GM19395 (cell line): ENCODE data around the gene PVR.
"Not testable (repeated sequence)": the region's sequence is repeated elsewhere in the genome, so short reads cannot be mapped to it uniquely, and the experiment has no call there.

Experiments
- ATAC-seq: cut with Tn5 transposase; IDR thresholded peaks from one replicate; pipeline ENCODE4 v1.9.1; 2021; ENCODE audit warnings: mild to moderate bottlenecking, moderate library complexity; ENCODE audit not compliant: unreplicated experiment

Gene PVR

GRCh38 chr19:44694184-44694579 lies 50.5 kb downstream of the PVR start:
- no peak for ATAC-seq

- ATAC-seq, result no peak
Observed at GRCh38 chr19:44696939-44697669, 53.4 kb downstream of the PVR start.

DNA sequence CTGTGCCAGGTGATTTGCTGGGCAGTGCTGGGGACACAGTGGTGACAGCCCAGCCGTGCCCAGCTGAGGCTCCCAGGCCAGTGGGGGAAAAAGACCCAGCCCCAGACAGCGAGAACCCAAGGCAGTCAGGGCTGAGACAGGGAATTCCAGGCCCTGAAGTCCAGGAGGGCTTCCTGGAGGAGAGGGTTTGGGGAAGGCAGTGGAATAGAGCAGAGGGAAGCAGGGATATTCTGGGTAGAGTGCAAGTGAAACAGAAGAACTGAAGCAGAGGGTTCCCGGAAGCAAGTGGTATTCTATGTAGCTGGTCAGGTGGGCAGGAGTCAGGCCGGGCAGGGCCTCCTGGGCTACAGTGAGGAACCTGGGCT lies 53.9 kb downstream of the PVR start:
- ATAC-seq, result no peak

GRCh38 chr19:44698492-44699201 lies 54.9 kb downstream of the PVR start, which contains the start of gene CEACAM16:
CEACAM16 (plus strand) TSS chr19:44699151; CDS start chr19:44701457, 2,306 bp downstream.
- ATAC-seq, result no peak

DNA sequence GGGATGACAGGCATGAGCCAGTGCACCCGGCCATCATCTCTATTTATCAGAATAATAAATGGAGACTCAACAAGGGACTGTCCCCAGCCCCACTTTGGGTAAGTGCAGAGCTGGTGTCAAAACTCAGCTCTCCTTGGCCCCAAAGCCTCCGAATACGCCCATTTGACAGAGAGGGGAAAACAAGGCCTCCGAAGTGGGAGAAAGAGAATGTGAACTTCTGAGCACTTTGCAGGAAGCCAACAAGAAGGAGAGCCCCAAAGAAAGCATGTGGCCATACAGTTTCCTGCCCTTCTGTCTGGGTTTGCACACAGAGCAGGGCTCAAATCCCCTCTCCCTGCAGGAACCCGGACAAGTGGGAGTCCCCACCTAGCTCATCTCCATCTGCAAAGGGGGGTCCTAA lies 56.8 kb downstream of the PVR start:
- no peak for ATAC-seq

- no peak for ATAC-seq
Observed at GRCh38 chr19:44701228-44701627, 57.5 kb downstream of the PVR start.

- no peak for ATAC-seq
Observed at GRCh38 chr19:44702551-44703176, 59.0 kb downstream of the PVR start.

DNA sequence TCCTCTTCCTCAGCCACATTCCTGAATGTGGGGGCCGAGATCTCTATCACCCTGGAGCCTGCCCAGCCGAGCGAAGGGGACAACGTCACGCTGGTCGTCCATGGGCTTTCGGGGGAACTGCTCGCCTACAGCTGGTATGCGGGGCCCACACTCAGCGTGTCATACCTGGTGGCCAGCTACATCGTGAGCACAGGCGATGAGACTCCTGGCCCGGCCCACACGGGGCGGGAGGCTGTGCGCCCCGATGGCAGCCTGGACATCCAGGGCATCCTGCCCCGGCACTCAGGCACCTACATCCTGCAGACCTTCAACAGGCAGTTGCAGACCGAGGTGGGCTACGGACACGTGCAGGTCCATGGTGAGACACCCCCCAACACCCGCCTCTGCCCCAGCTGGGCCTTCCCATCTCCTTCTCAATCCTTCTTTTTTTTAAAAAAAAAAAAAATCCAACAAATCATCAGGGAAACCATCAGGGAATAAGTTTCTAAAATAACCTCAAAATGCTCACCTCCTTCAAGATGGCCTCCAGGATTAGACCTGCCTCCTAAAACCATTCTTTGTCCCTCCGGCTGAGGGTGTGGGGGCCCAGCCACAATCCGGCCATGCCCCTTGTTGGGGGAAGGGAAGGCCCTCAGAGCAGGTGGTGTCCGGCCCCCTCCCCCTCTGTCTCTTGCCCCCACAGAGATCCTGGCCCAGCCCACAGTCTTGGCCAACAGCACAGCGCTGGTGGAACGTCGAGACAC lies 59.8 kb downstream of the PVR start:
- ATAC-seq, result no peak

DNA sequence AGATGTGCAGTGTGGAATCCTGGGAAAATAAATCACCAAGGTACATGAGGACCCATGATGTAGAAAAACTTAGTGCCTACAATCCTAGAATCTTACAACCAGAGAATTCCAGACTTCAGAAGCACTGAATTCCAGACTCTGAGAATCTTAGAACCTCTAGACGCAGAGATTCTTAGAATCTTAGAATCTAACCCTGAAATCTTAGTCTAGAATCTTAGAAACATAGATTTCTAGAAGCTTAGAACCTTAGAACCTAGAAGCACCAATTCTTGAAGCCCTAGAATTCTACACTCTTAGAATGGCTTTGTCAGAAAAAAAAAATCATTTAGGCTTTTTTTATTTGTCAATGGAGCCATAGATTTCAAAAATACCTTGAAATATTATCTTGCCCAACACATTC lies 61.3 kb downstream of the PVR start:
- ATAC-seq, result no peak

DNA sequence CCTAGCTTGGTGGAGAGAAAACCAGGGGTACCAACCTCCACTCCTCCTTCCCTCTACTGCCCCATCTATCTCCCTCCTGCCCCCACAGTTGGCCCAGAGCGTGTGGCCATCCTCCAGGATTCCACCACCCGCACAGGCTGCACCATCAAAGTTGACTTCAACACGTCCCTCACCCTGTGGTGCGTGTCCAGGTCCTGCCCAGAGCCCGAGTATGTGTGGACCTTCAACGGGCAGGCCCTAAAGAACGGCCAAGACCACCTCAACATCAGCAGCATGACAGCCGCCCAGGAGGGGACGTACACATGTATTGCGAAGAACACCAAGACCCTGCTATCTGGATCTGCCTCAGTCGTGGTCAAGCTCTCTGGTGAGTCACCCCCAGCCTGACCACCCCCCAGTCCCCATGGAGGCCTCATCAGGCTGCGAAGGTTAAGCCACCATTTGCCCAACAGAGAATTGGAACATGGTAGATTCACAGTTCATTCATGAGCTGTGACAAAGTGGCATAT lies 61.8 kb downstream of the PVR start:
- ATAC-seq, result no peak

DNA sequence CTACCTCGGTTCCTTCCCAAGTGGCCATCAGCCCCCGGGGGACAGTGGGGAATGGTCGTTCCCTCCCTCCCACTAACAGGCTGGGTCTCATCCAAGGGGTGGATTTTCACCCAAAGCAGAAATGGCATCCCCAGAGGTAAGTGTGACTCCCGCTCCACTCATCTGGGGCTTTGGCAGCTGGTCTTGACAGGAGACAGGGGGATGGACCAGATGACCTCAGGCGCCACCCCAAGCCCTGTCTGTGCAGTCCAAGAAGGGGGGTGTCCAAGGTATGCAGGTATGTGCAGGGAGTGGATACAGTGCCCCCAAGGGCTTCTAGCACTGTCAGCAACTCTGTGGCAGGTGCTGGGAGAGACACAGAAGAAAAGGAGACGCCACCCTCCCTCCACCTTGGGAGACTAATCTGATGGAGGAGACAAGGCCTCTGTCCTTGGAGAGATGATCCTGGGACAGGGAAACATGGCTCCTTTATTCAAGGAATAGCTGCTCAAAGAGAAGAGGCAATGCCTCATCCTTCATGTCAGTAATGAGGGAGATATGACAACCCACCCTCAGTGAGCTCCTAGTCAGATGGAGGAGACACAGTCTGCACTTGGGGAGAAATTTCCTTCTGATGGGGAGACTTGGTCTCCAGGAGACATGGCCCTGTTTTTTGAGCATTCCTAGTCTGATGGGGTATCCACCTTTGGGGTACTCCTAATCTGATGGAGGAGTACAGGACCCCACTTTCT lies 63.0 kb downstream of the PVR start:
- ATAC-seq, result no peak

DNA sequence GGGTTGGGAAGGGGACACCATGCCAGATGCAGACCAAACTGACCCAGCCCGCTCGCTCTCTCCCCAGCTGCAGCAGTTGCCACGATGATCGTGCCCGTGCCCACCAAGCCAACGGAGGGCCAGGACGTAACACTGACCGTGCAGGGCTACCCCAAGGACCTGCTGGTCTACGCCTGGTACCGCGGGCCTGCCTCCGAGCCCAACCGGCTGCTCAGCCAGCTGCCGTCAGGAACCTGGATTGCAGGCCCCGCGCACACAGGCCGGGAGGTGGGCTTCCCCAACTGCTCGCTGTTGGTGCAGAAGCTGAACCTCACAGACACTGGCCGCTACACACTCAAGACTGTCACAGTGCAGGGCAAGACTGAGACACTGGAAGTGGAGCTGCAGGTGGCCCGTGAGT lies 64.1 kb downstream of the PVR start:
- ATAC-seq, result no peak

GRCh38 chr19:44708940-44709339 lies 65.2 kb downstream of the PVR start:
- no peak for ATAC-seq

- ATAC-seq, result not testable (repeated sequence)
Observed at GRCh38 chr19:44709434-44710266, 65.9 kb downstream of the PVR start.

GRCh38 chr19:44710483-44710882 lies 66.8 kb downstream of the PVR start:
- no peak for ATAC-seq

DNA sequence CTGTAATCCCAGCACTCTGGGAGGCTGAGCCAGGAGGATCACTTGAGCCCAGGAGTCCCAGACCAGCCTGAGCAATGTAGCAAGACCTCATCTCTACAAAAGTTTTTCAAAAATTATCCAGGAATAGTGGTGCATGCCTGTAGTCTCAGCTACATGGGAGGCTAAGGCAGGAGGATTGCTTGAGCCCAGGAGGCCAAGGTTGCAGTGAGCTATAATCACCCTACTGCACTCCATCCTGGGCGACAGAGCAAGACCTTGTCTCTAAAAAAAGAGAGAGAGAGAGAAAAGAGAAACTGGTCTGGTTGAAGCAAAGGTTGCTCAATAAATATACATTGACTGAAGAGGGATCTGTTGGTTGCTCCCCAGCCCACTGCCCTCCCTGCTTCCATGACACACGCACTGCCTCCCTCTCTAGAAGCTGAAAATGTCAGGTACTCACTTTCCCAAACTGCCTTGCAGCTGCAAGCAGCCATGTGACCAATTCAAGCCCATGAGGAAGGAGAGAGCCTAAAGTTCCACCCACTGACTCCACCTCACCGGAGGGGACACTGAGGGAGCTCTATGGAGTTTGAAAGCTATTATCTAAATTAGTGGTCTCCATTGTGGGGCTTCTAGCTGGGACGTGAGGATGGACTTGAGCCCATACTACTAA lies 69.3 kb downstream of the PVR start:
- ATAC-seq, result no peak
